Kidney epithelial cell (primary cell): ENCODE data around the gene BNC2. TPM values are rescaled to one million over a fixed set of nuclear protein-coding genes. Genes with fewer than 3 reads are reported as not detected.

Experiments
- DNase-seq: peaks from one replicate; pipeline ENCODE4 v3.0.0-alpha.2; 2010; ENCODE audit warnings: low read depth
- H3K27me3 ChIP-seq: 2 replicates; pipeline ENCODE4 v1.6.0; 2011; ENCODE audit warnings: low read length; ENCODE audit not compliant: control insufficient read depth, insufficient read depth
- H3K36me3 ChIP-seq: 2 replicates; pipeline ENCODE4 v1.5.1; 2011; ENCODE audit warnings: low read length; ENCODE audit not compliant: control insufficient read depth, insufficient read depth
- H3K4me3 ChIP-seq: 2 replicates; pipeline ENCODE4 v1.5.1; 2011; ENCODE audit warnings: low read depth, mild to moderate bottlenecking, control low read depth, low read length
- CTCF ChIP-seq: IDR thresholded peaks from 2 replicates; pipeline ENCODE4 v1.5.1; 2011; ENCODE audit warnings: mild to moderate bottlenecking, moderate library complexity, low read length, control low read depth, inconsistent platforms; ENCODE audit not compliant: insufficient read depth, poor library complexity, severe bottlenecking
- total RNA-seq: library from RNA; depleted of rRNA; stranded (reverse); fragments of >200 nt; gene quantifications from 2 replicates; pipeline ENCODE4 v1.2.3, GENCODE V29; 2015

BNC2 gene
- total RNA-seq, 1 donor from 2014 or later, result 1.5 TPM

- Histone ChIP-seq H3K27me3 (no peaks in the 10 kb centered on the region), H3K4me3 (no peak overlapping the region), H3K36me3 (no peaks in the 10 kb centered on the region)
- DNase-seq, result no peak
- TF ChIP-seq CTCF, result no peak
These were observed 250.5 kb downstream of the BNC2 start for GRCh38 chr9:16619914-16620520.

GRCh38 chr9:16619402-16619801 lies 251.1 kb downstream of the BNC2 start:
- DNase-seq, result no peak
- no peak for TF ChIP-seq CTCF
- Histone ChIP-seq H3K36me3 (no peaks in the 10 kb centered on the region), H3K4me3 (no peak overlapping the region), H3K27me3 (no peaks in the 10 kb centered on the region)

- no peak for DNase-seq
- H3K27me3 ChIP-seq, result no peaks in the 10 kb centered on the region
- no peak for TF ChIP-seq CTCF
- H3K4me3 ChIP-seq, result no peak overlapping the region
- H3K36me3 ChIP-seq, result no peaks in the 10 kb centered on the region
These were observed 251.9 kb downstream of the BNC2 start for GRCh38 chr9:16618524-16618923.

- TF ChIP-seq CTCF, result no peak
- no peaks in the 10 kb centered on the region for H3K36me3 ChIP-seq
- no peak overlapping the region for H3K4me3 ChIP-seq
- no peaks in the 10 kb centered on the region for H3K27me3 ChIP-seq
- no peak for DNase-seq
These were observed 253.8 kb downstream of the BNC2 start for GRCh38 chr9:16616686-16617085.

GRCh38 chr9:16615451-16615850 lies 255.0 kb downstream of the BNC2 start:
- no peaks in the 10 kb centered on the region for H3K36me3 ChIP-seq

More at GRCh38 chr9:16615451-16615850, 255.0 kb downstream of the BNC2 start:
- no peaks in the 10 kb centered on the region for H3K27me3 ChIP-seq
- DNase-seq, result no peak
- no peak overlapping the region for H3K4me3 ChIP-seq
- no peak for TF ChIP-seq CTCF
